SK-N-MC (cell line): ENCODE measurements around the gene PRKG1.

Experiments
- DNase-seq: peaks from one replicate; pipeline ENCODE4 v3.0.0-alpha.2; 2011; ENCODE audit warnings: low read depth, low spot score
- H3K27ac ChIP-seq: fragments of 200-600 bp; sonication (generic); 2 replicates; pipeline ENCODE4 v1.5.1; 2016; ENCODE audit warnings: mixed run types
- H3K36me3 ChIP-seq: fragments of 200-600 bp; sonication (generic); 2 replicates; pipeline ENCODE4 v1.6.1; 2017; ENCODE audit warnings: antibody characterized with exemption, low read length, mixed read lengths; ENCODE audit not compliant: insufficient read depth
- H3K4me3 ChIP-seq: fragments of 200-600 bp; sonication (generic); 2 replicates; pipeline ENCODE4 v1.5.1; 2016
- H3K9ac ChIP-seq: fragments of 200-600 bp; sonication (generic); 2 replicates; pipeline ENCODE4 v1.8.0; 2017; ENCODE audit warnings: mixed run types, mixed read lengths; ENCODE audit not compliant: insufficient read length
- H3K9me3 ChIP-seq: fragments of 200-600 bp; sonication (generic); 2 replicates; pipeline ENCODE4 v1.6.1; 2017; ENCODE audit warnings: low read depth, mild to moderate bottlenecking, antibody characterized with exemption, low read length, moderate library complexity, mixed read lengths
- EZH2 ChIP-seq: fragments of 200-600 bp; sonication (generic); IDR thresholded peaks from one replicate; pipeline ENCODE4 v1.6.1; 2017; ENCODE audit warnings: antibody characterized with exemption
- FOXP2 ChIP-seq: optimal IDR thresholded peaks from 2 replicates; pipeline ENCODE3; 2011; ENCODE audit warnings: mild to moderate bottlenecking, moderate library complexity; ENCODE audit not compliant: insufficient read depth; ENCODE audit errors: extremely low read length, control extremely low read depth
- POLR2AphosphoS5 ChIP-seq: IDR thresholded peaks from 2 replicates; pipeline ENCODE4 v1.6.1; 2012; ENCODE audit warnings: mild to moderate bottlenecking, low read depth, low read length, borderline replicate concordance

Gene PRKG1

GRCh38 chr10:51046654-51047053 lies 27.6 kb upstream of the PRKG1 start:
- no peak overlapping the region for H3K4me3 ChIP-seq
- no peaks in the 10 kb centered on the region for H3K9me3 ChIP-seq

DNA sequence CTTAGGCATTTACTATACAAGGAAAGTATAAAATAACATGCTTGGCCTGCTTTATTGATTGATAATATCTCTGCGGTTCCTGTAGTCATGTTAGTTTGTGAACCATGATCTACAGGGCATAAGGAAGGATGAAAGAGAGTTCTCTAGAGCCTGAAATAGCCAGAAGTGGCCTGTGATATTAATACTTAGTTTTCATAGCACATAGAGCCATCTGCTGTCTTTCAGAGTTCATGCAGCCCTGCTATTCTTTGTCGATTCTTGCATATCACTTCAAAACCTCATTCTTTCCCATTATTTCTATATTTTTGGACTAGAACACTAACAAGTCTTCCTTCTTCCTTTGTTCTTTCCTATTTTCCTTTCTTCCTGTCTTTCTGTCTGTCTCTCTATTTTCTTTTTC lies 26.4 kb upstream of the PRKG1 start:
- no peak for DNase-seq
- H3K27ac ChIP-seq, result no peak overlapping the region
- no peaks in the 10 kb centered on the region for H3K36me3 ChIP-seq
- no peak overlapping the region for H3K4me3 ChIP-seq
- H3K9ac ChIP-seq, result no peak overlapping the region
- TF ChIP-seq POLR2AphosphoS5 (no peak), FOXP2 (no peak), EZH2 (no peak)
- H3K9me3 ChIP-seq, result no peaks in the 10 kb centered on the region

More at GRCh38 chr10:51046654-51047053, 27.6 kb upstream of the PRKG1 start:
- Histone ChIP-seq H3K27ac (no peak overlapping the region), H3K9ac (no peak overlapping the region), H3K36me3 (no peaks in the 10 kb centered on the region)
- no peak for DNase-seq
- TF ChIP-seq EZH2, result no peak
- no peak for TF ChIP-seq FOXP2
- TF ChIP-seq POLR2AphosphoS5, result no peak

DNA sequence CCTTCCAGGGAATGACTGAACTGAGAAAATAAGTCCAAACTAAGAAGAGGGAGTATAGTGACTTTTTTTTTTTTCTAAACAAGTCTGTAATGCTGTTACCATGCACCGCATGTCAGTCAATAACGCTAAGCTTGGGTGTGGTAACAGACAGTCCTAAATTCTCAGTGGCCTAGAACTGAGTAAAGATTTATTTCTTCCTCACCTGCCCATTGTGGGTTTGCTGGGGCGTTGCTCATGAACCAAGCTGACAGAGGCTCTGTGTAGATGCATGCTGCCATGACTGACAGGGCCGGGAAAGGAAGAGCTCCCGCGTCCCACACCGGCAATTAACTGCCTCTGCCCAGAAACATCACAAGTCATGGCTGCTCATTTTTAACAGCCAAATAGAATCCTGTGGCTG lies 25.5 kb upstream of the PRKG1 start:
- Histone ChIP-seq H3K27ac (no peak overlapping the region), H3K9me3 (no peaks in the 10 kb centered on the region), H3K4me3 (no peak overlapping the region), H3K36me3 (no peaks in the 10 kb centered on the region), H3K9ac (no peak overlapping the region)
- no peak for DNase-seq
- no peak for TF ChIP-seq EZH2

- Histone ChIP-seq H3K9ac (no peak overlapping the region), H3K36me3 (no peaks in the 10 kb centered on the region), H3K4me3 (no peak overlapping the region), H3K9me3 (no peaks in the 10 kb centered on the region), H3K27ac (no peak overlapping the region)
- DNase-seq, result no peak
- TF ChIP-seq EZH2 (no peak), FOXP2 (no peak), POLR2AphosphoS5 (no peak)
Observed at GRCh38 chr10:51052163-51052562, 22.1 kb upstream of the PRKG1 start.

DNA sequence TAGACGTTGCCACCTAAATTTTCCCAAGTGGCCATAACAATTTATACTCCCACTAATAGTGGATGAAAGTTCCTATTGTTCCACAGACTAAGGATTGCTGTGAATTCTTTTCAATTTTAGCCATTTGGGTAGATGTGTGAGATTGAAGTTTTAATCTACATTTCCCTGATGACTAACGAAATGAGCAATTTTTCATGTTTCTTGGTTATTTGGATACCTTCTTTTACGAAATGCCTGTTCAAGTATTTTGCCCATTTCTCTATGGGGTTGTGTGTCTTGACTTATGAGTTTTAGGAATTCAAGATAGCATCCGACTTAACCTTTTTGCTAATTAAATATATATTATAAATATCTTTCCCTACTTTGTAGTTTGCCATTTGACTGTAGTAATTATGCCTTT lies 16.4 kb upstream of the PRKG1 start:
- no peak overlapping the region for H3K27ac ChIP-seq
- no peaks in the 10 kb centered on the region for H3K9me3 ChIP-seq
- no peak overlapping the region for H3K9ac ChIP-seq
- H3K36me3 ChIP-seq, result no peaks in the 10 kb centered on the region
- DNase-seq, result no peak
- no peak overlapping the region for H3K4me3 ChIP-seq
- TF ChIP-seq EZH2 (no peak), FOXP2 (no peak), POLR2AphosphoS5 (no peak)

DNA sequence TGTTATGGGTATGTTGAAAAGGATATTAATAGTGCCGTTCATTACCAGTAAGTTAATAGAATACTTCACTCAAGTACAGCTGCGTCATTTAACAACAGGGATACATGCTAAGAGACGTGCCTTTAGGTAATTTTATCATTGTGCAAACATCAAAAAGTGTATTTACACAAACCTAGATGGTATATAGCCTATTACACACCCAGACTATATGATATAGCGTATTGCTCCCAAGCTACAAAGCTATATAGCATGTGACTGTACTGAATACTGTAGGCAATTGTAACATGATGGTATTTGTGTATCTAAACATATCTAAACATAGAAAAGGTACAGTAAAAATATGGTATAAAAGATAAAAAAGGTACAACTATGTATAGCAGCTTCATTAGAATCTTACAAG lies 11.1 kb upstream of the PRKG1 start:
- Histone ChIP-seq H3K27ac (no peak overlapping the region), H3K9ac (no peak overlapping the region), H3K36me3 (no peaks in the 10 kb centered on the region), H3K9me3 (no peaks in the 10 kb centered on the region), H3K4me3 (no peak overlapping the region)
- DNase-seq, result no peak
- no peak for TF ChIP-seq EZH2
- no peak for TF ChIP-seq FOXP2
- no peak for TF ChIP-seq POLR2AphosphoS5

DNA sequence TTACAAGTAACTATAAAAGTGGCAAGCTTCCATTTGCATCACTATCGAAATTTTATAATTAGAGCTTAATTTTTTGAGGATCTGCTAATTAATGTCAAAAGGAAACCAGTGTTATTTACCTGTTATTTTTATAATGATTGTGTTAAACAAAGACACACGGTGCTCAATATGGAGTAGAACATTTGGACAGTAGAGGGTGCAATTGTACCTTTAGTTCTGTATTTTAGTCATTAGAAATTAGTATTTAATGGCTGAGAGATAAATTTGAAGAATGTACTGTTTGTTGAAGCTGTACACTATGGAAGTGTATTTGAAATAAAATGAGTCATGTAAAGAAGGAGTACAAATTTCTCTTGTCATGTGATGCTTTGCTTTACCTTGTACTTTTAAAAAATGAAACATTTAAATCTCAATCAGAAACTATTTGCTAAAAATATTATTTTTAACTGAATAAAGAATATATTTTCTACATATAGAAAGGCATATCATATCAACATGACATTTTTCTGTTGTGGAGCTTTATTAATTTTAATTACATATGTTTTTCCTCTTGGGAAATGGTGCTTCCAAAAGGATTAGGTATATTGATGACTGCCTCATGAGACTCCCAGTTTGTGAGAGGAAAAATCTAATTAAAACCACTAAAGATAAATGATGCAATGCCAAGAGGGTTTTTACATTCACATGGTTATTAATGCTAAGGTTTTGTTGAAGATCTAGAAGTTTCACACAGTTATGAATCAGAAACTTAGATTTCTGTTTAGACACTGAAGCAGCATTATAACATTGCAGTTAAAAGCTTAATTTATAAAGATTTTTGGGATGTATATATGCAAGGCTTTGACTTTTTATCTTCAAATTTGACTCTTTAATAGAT lies 10.4 kb upstream of the PRKG1 start:
- H3K4me3 ChIP-seq, result no peak overlapping the region
- no peaks in the 10 kb centered on the region for H3K9me3 ChIP-seq
- TF ChIP-seq FOXP2 (no peak), POLR2AphosphoS5 (no peak)
- DNase-seq, result no peak
- no peak overlapping the region for H3K9ac ChIP-seq
- H3K27ac ChIP-seq, result no peak overlapping the region
- no peaks in the 10 kb centered on the region for H3K36me3 ChIP-seq

DNA sequence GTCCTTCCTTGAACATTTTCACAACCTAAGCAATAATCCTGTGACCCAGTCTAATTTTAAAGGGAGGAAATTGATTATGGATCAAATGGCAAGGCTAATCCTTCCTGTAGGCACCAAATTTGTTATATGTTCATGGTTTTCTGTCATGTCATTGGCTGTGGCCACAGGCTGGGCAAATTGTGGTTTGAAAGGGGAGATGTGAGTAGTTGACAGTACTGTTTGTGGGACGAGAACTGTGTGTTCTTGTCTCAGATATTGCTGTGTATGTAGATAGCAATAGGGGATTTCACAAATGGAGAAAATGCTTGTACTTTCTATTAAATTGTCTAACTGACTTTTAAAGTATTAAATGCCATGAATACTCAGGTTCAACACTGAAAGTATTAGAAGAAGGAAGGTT lies 8.1 kb upstream of the PRKG1 start:
- H3K9ac ChIP-seq, result no peak overlapping the region
- no peak overlapping the region for H3K27ac ChIP-seq
- DNase-seq, result no peak
- no peak overlapping the region for H3K4me3 ChIP-seq
- TF ChIP-seq EZH2, result no peak
- no peak for TF ChIP-seq POLR2AphosphoS5
- no peak for TF ChIP-seq FOXP2
- H3K36me3 ChIP-seq, result no peaks in the 10 kb centered on the region
- no peaks in the 10 kb centered on the region for H3K9me3 ChIP-seq

GRCh38 chr10:51072210-51072609 lies 2.1 kb upstream of the PRKG1 start:
- no peaks in the 10 kb centered on the region for H3K36me3 ChIP-seq
- H3K4me3 ChIP-seq, result no peak overlapping the region
- no peak overlapping the region for H3K9ac ChIP-seq
- DNase-seq, result no peak
- no peak overlapping the region for H3K27ac ChIP-seq
- H3K9me3 ChIP-seq, result no peaks in the 10 kb centered on the region
- TF ChIP-seq EZH2, result no peak
- no peak for TF ChIP-seq FOXP2
- no peak for TF ChIP-seq POLR2AphosphoS5
